Activated CD8-positive, alpha-beta memory T cell treated with anti-CD3 and anti-CD28 coated beads for 1 hour (primary cell): ENCODE results near the gene ABCB4.

Experiments used
- DNase-seq, 2 donors: peaks; one replicate each; pipeline ENCODE4 v3.0.0-alpha.2; 2020; ENCODE audit warnings: low read depth in 1 of 2; ENCODE audit errors: extremely low read depth in 1 of 2

Gene ABCB4

GRCh38 chr7:87475359-87476178 is at the start of gene ABCB4:
Gene ABCB4, minus strand, starts transcription at chr7:87475680. Its CDS starts 215 bp downstream, at chr7:87475465.
- DNase-seq: no peak

GRCh38 chr7:87518735-87519134 is 43.3 kb upstream of the ABCB4 start:
- no peak for DNase-seq

- no peak for DNase-seq
These were observed 42.4 kb upstream of the ABCB4 start for GRCh38 chr7:87517891-87518290.

- no peak for DNase-seq
These were observed 41.8 kb upstream of the ABCB4 start for GRCh38 chr7:87517136-87517815.

- DNase-seq: no peak
These were observed 38.4 kb upstream of the ABCB4 start for GRCh38 chr7:87513735-87514335.

- DNase-seq: no peak
These were observed 37.4 kb upstream of the ABCB4 start for GRCh38 chr7:87512906-87513305.

GRCh38 chr7:87511510-87511909 is 36.0 kb upstream of the ABCB4 start:
- no peak for DNase-seq

GRCh38 chr7:87510411-87510875 is 35.0 kb upstream of the ABCB4 start:
- DNase-seq: no peak

- no peak for DNase-seq
These were observed 32.0 kb upstream of the ABCB4 start for GRCh38 chr7:87507446-87507845.

- DNase-seq: no peak
These were observed 31.0 kb upstream of the ABCB4 start for GRCh38 chr7:87506246-87507180.

GRCh38 chr7:87505557-87506245 is 30.2 kb upstream of the ABCB4 start:
- DNase-seq: no peak

GRCh38 chr7:87505122-87505521 is 29.6 kb upstream of the ABCB4 start:
- DNase-seq: no peak

GRCh38 chr7:87499494-87499893 is 24.0 kb upstream of the ABCB4 start:
- no peak for DNase-seq

GRCh38 chr7:87498893-87499292 is 23.4 kb upstream of the ABCB4 start:
- DNase-seq: no peak

GRCh38 chr7:87497482-87497881 is 22.0 kb upstream of the ABCB4 start:
- no peak for DNase-seq

GRCh38 chr7:87495366-87495765 is 19.9 kb upstream of the ABCB4 start:
- no peak for DNase-seq

GRCh38 chr7:87494454-87494853 is 19.0 kb upstream of the ABCB4 start:
- DNase-seq: no peak

- DNase-seq: no peak
These were observed 7.7 kb upstream of the ABCB4 start for GRCh38 chr7:87483131-87483530.

GRCh38 chr7:87482115-87482514 is 6.6 kb upstream of the ABCB4 start:
- DNase-seq: no peak

- DNase-seq: no peak
These were observed 4.9 kb upstream of the ABCB4 start for GRCh38 chr7:87480386-87480785.
